ENCODE data around the gene PLPP7.
"Not testable (repeated sequence)": the region's sequence is repeated elsewhere in the genome, so short reads cannot be mapped to it uniquely, and the experiment has no call there.

The PLPP7 gene

DNA sequence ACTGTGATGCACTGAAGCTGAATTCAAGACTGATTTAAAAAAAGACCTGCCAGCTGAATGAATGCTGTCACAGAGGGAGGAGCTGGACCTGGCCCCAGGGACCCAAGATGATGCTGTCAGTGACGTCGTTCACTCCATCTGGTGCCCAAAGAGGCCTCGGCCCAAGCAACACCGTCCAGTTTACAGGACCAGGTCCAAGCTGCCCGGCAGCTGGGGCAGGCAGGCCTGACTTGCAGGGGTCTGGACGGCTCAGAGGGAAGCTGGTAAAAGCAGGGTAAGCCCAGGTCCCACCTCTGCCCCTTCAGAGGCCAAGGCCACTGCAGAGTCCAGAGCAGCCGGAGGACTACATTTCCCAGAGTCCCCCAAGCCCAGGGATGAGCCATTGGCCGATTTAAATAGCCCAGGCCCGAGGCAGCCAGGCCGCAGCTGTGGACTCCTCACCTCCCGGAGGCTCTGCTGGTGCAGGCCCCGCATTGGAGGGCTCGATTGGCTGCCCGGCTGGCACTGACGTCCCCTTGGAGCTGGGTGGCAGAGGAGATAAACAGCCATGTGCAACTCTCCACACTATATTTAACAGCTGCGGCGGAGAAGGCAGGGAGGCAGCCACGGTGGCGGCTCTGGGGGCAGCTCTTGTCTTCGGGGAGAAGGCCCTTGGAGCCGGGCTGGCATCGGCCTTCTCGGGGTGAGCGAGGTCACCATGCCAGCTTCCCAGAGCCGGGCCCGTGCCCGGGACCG is at the start of gene PLPP7:
Gene PLPP7 (plus strand): TSS at position 423 of the 735 bp plus-strand sequence. CDS start 275 bp downstream, at position 698.
- DNase-seq, result peak; percentile 41 to 85

DNA sequence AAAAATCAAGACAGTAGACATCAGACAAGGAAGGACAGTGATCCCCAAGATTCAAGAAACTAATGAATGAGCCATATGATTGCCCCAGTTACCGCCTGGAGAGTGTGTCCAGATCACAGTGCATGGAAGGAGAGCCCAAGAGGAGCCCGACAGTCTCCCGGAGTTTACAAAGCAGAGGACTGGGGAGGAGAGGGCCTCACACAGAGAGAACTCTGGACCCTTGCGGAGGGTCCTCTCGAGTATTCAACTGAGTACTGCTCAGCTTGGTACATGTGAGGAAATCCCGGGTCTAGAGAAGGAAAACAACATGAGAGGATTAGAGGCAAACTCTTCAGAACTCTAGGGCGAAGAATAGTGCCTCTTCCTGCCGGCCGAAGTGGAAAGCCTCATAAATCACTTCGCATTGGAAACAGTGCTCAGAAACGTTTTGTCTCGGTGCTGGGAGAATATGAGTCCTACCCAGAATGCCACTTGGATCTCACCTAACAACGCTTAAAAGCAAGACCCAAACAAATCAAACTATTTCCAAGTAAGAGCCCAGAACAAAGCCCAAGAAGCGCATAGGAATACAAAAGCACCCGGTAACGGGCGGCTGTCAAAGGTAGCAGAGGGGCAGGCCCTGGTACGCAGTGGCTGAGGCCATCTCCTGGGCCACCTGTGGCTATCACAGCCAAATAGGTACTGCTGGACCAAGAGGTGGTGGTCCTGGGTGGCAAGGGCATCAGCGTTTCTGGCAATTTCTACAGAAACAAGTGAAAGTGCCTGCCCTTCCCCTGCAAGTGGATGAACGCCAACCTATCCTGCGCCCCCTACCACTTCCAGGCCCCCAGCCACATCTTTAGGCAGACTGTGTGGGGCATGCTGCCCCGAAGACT is 49.2 kb upstream of the PLPP7 start:
- no peak for DNase-seq

DNA sequence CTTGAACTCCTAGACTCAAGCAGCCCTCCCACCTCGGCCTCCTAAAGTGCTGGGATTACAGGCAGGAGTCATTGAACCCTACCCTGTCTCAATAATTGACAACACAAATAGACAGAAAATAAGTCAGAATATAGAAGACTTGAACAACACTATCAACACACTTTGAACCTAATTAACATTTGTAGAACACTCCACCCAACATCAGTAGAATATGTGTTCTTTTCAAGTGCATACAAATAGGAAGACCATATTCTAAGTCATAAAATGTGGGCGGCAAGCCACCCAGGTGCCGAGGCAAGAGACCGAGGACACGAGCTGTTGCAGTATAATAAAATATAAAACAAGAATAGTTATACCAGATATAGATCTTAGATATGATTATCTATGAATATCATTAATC is 45.2 kb upstream of the PLPP7 start:
- DNase-seq, result not testable (repeated sequence)

DNA sequence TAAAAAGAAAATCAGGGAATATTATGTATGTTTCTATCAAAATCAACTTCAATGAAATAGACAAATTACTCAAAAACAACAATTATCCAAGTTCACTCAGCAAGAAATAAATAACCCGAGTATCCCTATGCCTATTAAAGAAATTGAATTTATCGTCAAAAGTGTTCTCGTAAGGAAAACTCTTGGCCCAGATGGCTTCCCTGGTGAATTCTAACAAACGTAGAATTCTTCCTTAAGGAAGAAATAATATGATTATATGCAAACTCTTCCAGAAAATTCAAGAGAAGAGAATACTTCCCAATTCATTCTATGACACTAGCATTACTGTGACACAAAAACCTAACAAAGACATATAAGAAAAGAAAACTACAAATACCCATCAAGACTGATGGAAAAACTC is 42.9 kb upstream of the PLPP7 start:
- DNase-seq, result no peak

DNA sequence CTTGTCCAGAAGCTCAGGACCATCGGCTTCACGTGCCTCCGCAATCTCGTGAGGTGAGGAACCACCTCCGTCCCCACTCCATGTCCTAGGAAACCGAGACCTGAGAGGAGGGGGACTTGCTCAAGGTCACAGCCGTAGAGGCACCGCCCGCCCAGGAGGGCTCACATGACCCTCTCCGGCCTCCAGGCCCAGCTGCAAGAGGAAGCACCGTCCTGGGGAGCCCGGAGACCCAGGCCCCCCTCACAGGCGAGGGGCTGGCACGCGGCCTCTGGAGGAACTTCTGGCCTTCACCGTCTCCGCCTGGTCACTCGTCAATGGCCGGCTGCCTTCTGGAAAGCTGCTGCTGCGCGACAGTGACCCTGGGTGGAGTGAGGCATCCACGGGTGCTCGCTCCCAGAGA is 37.4 kb upstream of the PLPP7 start:
- no peak for DNase-seq

DNA sequence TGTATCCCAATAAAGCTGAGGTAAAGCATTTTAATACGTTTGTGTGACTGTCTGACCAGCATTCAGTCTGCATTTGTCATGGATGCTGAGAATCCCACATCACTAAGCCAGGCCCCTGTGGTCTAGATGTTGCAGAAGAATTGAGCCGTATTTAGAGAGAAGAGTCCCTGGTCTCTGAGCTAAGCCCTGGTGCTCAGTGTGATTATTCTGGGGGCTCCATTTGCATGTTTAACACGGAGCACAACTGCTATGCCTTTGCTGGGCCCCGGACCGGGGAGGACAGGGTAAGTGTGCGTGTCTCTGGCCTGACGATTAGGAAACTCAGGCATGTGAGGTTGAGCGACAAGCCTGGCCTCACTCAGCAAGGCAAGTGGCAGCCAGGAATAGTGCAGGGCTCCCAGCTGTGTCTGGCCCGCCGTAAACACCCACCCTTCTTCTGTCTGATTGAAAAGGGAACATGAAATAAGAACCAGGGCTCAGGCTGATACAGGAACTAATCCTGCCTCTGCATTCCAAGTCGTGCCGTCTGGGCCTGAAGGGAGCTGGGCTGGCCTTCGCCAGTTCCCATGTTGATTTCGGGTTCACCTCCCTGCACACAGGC is 35.5 kb upstream of the PLPP7 start:
- no peak for DNase-seq

DNA sequence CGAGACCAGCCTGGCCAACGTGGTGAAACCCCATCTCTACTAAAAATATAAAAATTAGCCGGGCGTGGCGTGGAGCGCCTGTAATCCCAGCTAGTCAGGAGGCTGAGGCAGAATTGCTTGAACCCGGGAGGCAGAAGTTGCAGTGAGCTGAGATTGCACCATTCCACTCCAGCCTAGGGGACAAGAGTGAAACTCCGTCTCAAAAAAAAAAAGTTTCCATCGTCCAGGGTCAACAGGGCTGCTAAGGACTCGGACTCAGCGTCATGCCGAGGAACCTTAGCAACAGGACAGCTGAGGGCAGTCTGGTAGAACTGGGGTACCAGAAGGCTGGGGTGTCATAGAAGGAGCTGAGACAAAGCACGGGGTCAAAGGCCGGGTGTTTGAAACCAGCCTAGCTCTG is 34.9 kb upstream of the PLPP7 start:
- DNase-seq, result no peak

DNA sequence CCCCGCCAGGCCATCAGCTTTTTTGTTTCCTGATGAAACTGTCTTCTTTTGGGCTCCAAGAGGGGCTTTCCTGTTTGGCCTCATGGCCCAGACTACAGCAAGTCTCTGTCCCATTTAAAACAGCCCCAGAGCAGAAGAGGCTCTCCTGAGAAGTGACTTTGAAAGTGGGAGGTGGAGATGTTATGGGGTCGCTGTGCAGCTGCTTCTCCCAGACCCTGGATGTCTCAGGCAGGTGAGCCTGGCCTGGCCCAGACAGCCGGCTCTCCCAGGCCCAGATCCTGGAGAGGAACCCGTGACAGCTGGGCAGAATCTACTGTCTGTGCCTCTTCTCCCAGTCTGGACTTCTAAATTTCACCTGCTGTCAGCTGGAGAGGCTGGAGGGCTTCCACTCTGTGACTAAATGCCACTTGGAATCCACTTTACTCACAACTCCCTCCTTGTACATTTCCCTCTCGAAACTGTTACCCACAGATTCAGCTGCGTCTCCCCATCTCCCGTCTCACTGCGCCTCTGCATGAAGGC is 33.8 kb upstream of the PLPP7 start:
- DNase-seq, result no peak

DNA sequence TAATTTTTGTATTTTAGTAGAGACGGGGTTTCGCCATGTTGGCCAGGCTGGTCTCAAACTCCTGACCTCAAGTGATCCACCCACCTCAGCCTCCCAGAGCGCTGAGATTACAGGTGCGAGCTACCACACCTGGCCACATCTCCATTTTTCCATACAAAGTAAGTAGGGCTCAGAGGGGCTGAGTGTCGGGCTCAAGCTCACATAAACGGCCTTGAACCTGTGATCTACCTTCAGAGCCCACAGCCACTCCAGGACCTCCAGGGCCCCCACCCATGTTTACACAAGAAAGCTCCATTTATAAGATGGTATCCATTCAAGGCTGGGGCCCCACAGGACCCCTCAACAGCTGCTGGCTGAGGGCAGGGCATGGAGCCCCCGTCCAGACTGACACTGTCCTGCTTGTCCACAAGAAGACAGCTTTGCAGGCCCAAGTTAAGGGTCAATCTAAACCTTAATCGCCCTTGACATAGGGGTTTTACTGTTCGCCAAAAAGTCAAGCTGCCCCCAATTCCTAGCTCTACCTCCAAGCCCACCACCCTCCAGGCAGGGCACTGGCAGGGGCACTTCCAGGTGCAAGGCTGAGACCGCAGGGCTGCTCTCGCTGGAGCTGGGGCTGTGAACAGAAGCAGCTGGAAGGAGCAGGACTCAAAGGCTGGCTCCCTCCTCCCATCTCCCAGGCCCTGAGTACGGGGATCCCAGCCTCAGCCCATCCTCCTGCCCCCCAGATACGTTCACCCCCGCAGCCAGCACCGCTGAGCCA is 32.1 kb upstream of the PLPP7 start:
- DNase-seq, result no peak

DNA sequence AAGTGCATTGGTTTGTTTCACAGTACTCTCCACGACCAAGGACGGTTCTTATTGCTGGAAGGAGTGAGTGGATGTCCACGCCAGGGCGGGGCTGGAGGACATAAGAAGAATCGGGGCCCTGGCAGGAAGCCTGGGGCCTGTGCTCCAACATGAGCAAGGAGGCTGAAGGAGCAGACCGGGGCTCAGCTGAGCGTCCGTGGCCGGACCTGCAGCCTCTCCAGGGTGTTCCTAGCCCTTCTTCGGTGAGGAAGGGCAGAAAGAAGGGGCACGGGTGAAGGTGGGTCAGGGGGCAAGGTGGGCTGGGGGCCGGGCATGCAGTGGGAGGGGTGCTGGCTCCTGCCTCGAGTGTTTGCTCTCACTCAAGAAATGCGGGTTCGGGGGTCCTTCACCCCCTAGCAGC is 31.3 kb upstream of the PLPP7 start:
- no peak for DNase-seq

DNA sequence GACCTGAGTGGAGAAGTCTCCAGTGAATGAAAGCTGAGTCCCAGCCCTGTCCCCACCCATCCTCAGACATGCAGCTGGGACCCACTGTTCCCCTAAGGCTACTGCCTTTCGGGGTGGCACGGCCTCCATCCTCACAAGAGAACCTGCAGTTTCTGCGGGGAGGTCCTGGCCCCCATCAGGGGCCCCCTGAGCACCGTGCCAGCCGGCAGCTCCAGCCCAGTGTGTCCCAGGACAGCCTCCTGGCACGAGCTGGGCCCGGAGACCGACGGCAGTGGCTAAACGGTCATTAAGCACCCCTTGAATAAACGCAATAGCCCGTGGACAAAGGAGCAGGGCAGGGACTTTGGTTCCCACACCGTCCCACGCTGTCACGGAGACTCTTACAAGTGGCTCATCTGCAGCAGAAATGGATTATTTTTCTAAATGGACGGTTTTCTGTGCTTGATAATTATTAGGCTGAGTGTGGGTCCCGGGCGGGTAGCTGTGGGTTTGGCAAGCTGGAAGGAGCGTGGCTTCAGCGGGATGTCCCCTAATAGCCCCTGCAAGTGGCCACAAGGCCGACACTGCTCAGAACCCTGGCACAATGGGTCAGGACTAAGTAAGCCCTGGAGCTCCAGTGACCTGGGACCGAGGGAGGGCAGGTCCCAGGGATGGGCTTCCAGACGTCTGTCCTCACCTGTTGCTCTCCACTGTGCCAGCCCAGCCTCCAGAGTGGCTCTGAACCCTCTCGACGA is 30.7 kb upstream of the PLPP7 start:
- DNase-seq, result no peak

DNA sequence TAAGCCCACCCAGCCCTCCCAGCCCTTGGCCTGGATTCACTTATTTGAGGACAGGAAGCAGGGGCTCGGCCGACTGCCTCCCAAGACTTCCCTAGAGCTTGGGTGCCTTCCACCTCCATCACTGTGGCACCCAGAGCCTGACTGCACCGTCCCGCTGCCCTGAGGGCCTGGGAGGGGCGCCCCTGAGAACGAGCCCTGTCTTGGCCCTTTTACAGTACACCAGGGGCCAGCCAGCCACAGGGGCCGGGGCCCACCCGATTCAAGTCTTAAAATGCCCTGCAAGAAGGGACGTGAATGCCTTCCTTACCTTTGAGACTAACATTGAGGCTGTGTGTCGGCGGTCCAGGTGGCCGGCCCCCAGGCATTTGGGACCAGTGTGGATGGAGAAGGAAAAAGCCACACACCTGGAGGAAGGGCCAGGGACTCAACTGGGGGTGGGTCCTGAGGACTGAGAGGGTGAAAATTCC is 30.1 kb upstream of the PLPP7 start:
- no peak for DNase-seq

DNA sequence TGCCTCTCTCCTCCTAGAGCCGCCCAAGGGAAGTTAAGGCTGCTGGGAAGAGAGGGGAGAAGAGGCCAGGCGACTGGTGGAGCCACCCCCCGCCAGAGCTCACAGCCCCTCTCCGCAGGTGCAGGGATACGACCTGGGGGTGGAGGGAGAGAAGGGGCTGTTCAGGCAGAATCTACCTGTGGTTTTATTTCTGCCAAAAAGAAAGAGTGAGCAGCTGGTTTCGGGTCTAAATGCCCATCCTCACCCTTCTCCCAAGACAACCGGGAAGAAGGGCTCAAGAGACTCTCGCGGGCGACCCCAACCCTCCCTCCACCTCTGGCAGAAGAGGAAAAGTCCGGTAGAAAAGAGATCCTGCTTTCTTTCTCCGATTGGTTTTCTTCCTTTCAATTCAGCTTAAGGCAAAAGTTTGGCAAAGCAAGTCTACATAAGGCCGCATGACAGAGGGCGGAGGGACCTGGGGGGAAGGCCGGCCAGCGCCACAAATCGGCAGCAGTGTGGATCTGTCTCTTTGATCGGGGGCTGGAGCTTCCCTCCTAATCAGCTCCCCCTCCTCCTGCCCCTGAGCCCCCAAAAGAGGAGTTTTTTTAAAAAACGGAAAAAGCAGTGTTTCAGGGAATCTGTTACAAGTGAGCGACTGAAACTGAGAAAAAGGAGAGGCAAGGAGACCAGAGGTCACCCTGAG is 29.5 kb upstream of the PLPP7 start:
- DNase-seq, result no peak

DNA sequence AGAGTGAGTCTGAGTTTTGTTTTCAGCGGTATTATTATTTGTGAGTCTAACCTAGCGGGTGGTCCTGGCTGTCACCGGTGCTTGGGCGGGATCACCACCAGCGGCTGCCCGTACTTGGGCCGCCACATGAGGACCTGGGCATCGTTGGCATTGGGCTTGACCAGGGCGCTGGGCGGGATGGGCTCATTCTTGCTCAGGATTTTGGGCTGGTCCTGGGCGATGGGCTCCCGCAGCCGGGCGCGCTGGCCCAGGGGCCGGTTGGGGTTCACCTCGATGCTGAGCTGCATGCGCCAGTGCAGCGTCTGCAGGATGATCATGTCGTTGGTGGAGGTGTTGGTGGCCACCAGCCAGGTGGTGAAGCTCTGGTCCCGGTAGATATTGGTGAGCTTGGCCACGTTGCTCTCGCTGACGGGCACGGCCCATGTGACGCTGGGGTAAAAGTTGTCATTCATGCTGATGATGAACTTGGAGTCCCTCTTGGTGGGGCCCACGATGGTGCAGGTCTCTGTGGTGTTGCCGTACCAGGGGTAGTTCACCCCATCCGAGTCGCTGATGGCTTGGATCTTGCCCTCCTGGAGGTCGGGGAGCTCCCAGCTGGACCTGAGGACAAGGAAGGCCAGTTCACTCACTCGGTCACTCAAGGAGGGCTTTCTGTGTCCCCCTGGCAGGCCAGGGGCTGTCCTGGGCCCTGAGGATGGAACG is 28.6 kb upstream of the PLPP7 start:
- no peak for DNase-seq

DNA sequence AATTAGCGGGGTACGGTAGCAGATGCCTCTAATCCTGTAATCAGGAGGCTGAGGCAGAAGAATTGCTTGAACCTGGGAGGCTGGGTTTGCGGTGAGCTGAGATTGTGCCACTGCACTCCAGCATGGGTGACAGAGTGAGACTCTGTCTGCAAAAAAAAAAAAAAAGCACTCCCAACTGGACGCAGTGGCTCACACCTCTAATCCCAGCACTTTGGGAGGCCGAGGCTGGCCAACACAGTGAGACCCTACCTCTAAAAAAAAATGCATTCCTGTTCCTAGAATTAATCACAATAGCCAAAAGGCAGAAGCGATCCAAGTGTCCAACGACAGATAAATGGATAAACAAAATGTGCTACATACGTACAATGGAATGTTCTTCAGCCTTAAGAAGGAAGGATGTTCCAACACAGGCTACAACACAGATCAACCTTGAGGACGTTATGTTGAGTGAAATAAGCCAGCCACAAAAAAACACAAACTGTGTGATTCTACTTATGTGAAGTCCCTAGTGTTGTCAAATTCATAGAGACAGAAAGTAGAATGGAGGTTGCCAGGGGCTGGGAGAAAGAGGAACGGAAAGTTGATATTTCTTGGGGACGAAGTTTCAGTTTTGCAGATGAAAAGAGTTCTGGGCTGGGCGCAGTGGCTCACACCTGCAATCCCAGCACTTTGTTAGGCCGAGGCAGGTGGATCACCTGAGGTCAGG is 27.0 kb upstream of the PLPP7 start:
- DNase-seq, result no peak

DNA sequence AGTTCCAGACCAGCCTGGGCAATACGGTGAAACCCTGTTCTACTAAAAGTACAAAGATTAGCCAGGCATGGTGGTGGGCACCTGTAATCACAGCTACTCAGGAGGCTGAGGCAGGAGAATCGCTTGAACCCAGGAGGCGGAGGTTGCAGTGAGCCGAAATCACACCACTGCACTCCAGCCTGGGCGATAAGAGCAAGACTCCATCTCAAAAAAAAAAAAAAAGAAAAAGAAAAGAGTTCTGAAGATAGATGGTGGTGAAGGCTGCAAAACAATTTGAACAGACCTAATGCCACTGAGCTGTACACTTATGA is 26.5 kb upstream of the PLPP7 start:
- DNase-seq, result not testable (repeated sequence)

DNA sequence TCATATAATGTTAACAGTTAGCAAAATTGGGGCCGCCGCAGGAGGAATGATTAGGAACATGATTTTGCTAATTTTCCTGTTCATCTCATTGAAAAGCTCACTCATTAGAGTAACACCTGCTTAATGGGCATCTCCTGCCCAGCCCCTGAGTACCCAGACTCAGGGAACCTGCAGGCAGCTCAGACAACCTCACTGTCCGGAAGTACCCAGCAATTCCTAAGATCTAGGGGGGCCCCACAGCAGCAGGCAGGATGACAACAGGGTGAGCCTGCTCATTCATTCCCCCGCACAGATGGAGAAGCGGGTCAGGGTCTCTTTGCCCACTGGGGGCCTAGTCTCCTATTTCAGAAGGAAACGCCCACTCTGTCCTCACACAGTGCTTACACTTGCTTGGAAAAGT is 25.8 kb upstream of the PLPP7 start:
- no peak for DNase-seq

DNA sequence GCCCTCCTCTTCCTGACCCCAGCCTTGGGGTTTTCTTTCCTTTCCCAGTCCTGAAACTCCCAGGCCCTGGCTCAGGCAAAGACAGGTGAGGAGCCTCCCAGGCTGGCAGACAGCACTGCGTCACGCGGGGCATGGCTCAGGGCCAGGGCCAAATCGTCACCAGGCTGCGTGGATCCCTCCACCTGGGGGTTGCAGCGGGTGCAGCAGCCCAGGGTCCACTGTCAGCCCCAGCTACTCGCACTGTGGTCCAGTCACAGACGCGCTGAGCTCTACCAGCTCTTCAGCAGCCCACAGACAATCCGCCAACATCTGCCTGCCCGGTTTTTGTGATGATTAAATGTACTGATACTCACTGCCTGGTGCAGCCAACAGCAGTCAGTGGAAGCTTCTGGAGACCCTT is 25.3 kb upstream of the PLPP7 start:
- no peak for DNase-seq

DNA sequence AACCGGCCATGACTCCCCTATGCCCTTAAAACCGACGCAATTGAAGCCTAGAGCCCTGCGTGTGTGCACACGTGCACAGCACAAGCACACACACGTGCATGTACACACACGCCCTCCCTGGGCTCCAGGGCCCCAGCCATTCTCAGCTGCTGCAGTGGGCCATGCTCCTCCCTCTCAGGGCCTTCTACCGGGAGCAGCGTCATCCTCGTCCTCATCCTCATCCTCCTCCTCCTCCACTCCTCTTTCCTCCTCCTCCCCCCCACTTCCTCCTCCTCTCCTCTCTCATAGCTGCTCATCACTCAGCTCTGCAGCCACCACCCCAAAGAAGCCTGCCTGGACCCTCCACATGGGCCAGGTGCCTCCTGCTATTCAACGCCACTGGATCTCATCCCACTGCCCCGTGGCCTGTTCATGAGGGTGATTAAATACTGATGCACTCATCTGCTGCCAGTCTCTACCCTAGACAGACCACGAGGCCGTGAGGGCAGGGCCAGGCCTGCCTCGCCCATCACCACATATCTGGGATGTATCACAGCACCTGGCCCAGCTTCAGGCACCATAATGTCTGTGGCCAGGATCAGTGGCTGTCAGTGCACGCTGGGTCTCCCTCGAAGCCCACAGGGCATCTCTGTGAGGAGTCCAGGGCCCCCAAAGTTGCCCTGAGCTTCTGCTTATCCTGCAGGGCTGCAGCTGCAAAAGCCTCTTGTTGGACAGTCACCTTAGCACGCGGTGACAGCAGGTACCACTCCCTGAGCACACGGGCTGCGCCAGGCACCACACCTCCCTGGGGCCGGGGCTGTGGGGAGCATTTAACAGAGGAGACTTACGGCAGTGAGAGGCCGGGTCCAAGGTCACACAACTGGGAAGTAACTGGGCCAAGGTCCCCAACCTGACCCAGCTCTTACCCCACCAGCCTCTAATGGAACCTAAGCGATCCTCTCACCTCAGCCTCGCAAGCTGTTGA is 23.0 kb upstream of the PLPP7 start:
- no peak for DNase-seq
